Endothelial cell (in vitro differentiated cells): ENCODE data around the gene EIF3D. TPM values are rescaled to one million over a fixed set of nuclear protein-coding genes. Genes with fewer than 3 reads are reported as not detected.

ENCODE experiments used
- DNase-seq: peaks from one replicate; pipeline ENCODE4 v3.0.0; 2021; ENCODE audit warnings: low spot score
- H3K27ac Mint-ChIP-seq: one replicate; pipeline ENCODE4 v1.8.0; 2021; ENCODE audit warnings: mixed read lengths, inconsistent platforms; ENCODE audit not compliant: unreplicated experiment
- H3K27me3 Mint-ChIP-seq: one replicate; pipeline ENCODE4 v1.8.0; 2021; ENCODE audit warnings: mild to moderate bottlenecking, moderate library complexity, mixed read lengths, inconsistent platforms; ENCODE audit not compliant: unreplicated experiment
- H3K36me3 Mint-ChIP-seq: one replicate; pipeline ENCODE4 v1.8.0; 2021; ENCODE audit warnings: mild to moderate bottlenecking, low read depth, mixed read lengths, inconsistent platforms; ENCODE audit not compliant: unreplicated experiment
- H3K4me1 Mint-ChIP-seq: one replicate; pipeline ENCODE4 v1.8.0; 2021; ENCODE audit warnings: mild to moderate bottlenecking, mixed read lengths, inconsistent platforms; ENCODE audit not compliant: unreplicated experiment
- H3K4me3 Mint-ChIP-seq: one replicate; pipeline ENCODE4 v1.8.0; 2021; ENCODE audit warnings: mild to moderate bottlenecking, mixed read lengths, inconsistent platforms; ENCODE audit not compliant: unreplicated experiment
- H3K9me3 Mint-ChIP-seq: one replicate; pipeline ENCODE4 v1.8.0; 2021; ENCODE audit warnings: mixed read lengths, inconsistent platforms; ENCODE audit not compliant: unreplicated experiment
- total RNA-seq: library from RNA; stranded (reverse); fragmentation: NEBNext Ultra II Directional; extraction: Animal tissue kit (Norgen Biotek cat#: 25700); gene quantifications from one replicate; pipeline ENCODE4 v1.2.1, GENCODE V29; 2021; ENCODE audit not compliant: unreplicated experiment
- TF ChIP-seq, protein P1 (sequence below): fragments of 200-600 bp; sonication (generic); IDR thresholded peaks from one replicate; pipeline ENCODE4 v1.5.0; 2021; ENCODE audit warnings: antibody characterized with exemption; ENCODE audit not compliant: unreplicated experiment

EIF3D gene
- total RNA-seq, 1 donor from 2014 or later, result 189 TPM

DNA sequence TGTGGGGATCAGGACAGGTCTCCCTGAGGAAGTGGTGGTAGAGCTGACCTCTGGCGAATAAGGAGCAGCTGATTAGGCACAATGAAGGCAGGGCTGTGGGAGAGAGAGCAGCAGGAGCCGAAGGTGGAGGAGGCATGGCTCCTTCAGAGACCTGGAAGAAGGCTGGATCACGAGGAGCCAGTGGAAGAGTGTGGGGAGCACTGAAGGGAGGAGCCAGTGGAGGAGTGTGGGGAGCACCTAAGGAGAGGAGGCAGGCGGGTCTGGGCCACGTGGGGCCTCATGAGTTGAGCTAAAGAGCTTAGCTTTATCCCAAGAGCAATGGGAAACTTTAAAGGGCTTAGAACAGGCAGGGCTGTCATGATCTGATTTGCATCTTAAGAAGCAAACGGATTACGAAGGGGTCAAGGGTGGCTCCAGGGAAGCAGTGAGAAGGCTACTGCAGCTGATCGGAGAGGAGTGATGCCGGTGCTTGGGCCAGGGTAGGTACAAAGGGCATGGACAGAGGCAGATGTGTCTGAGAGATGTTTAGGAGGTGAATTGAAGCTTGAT is 44.9 kb upstream of the EIF3D start:
- Mint-ChIP-seq H3K36me3 (no peaks in the 10 kb centered on the region), H3K4me1 (peaks cover 5% of the 10 kb centered on the region), H3K9me3 (no peaks in the 10 kb centered on the region), H3K27me3 (no peaks in the 10 kb centered on the region), H3K4me3 (no peak overlapping the region), H3K27ac (no peak overlapping the region)
- TF ChIP-seq, protein P1, sequence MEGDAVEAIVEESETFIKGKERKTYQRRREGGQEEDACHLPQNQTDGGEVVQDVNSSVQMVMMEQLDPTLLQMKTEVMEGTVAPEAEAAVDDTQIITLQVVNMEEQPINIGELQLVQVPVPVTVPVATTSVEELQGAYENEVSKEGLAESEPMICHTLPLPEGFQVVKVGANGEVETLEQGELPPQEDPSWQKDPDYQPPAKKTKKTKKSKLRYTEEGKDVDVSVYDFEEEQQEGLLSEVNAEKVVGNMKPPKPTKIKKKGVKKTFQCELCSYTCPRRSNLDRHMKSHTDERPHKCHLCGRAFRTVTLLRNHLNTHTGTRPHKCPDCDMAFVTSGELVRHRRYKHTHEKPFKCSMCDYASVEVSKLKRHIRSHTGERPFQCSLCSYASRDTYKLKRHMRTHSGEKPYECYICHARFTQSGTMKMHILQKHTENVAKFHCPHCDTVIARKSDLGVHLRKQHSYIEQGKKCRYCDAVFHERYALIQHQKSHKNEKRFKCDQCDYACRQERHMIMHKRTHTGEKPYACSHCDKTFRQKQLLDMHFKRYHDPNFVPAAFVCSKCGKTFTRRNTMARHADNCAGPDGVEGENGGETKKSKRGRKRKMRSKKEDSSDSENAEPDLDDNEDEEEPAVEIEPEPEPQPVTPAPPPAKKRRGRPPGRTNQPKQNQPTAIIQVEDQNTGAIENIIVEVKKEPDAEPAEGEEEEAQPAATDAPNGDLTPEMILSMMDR, result no peak
- DNase-seq, result no peak

DNA sequence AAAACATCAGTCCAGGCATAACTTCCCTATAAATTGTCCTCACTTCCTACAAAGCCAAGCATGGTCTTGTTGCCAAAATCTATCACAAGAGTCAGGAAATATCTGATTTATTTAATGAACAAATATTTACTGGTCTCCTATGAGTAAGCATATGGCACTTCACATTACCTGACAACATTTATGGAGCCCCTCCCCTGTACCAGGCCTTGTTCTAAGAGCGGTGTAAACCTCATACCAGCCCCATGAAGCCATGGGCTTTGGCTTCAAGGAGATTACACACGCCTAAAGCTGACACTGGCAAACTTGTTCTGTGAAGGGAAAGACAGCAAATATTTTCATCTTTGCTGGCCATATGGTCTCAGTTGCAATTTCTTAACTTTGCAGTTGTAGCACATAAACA is 43.0 kb upstream of the EIF3D start:
- TF ChIP-seq, protein P1, result no peak
- Mint-ChIP-seq H3K9me3 (no peaks in the 10 kb centered on the region), H3K27ac (no peak overlapping the region), H3K4me1 (peaks cover 5% of the 10 kb centered on the region), H3K27me3 (no peaks in the 10 kb centered on the region), H3K36me3 (no peaks in the 10 kb centered on the region), H3K4me3 (no peak overlapping the region)
- DNase-seq, result no peak

DNA sequence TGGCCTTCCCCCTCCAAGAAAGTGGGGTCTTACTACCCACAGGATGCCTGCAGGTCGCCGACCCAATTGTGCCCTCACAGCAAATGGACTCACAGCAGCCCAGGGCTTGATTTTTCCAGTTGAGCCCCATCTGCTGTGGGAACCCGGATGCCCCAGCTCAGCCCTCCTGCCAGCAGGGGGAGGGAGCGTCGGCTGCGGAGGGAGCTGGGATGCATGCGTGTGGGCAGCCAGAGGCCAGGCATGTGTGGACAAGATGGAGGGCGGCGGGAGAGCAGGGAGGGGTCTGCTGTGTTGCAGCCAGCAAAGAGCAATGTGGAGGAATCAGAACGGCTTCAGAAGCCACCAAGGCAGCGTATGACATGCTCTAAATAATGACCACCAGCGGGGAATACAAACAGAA is 41.0 kb upstream of the EIF3D start:
- no peak overlapping the region for H3K4me3 Mint-ChIP-seq
- no peak overlapping the region for H3K27ac Mint-ChIP-seq
- no peaks in the 10 kb centered on the region for H3K36me3 Mint-ChIP-seq
- H3K4me1 Mint-ChIP-seq, result peaks cover 5% of the 10 kb centered on the region
- TF ChIP-seq, protein P1, result peak; percentile 18
- no peaks in the 10 kb centered on the region for H3K9me3 Mint-ChIP-seq
- no peaks in the 10 kb centered on the region for H3K27me3 Mint-ChIP-seq
- DNase-seq, result peak; percentile 50

DNA sequence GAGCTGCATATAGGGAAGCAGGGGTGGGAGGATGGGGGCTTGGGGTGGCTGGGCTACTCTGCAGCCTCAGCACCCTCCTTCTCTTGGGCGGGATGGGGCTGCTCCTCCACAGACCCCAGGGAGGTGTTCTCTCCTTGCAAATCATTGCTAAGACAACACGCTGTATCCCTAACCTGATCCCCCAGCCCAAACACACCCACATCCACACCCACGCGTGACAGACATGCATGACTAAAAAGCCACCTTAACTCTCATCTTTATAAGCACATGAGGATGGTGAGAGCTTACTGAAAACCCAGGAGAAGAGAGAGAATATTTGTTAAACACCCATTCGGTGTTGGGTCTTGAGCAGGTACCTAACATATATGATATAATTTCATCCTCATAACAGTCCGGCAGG is 39.9 kb upstream of the EIF3D start:
- peaks cover 5% of the 10 kb centered on the region for H3K4me1 Mint-ChIP-seq
- H3K9me3 Mint-ChIP-seq, result no peaks in the 10 kb centered on the region
- H3K27me3 Mint-ChIP-seq, result peaks cover 2% of the 10 kb centered on the region
- no peak overlapping the region for H3K27ac Mint-ChIP-seq
- no peaks in the 10 kb centered on the region for H3K36me3 Mint-ChIP-seq
- no peak for DNase-seq
- no peak overlapping the region for H3K4me3 Mint-ChIP-seq
- TF ChIP-seq, protein P1, result no peak

DNA sequence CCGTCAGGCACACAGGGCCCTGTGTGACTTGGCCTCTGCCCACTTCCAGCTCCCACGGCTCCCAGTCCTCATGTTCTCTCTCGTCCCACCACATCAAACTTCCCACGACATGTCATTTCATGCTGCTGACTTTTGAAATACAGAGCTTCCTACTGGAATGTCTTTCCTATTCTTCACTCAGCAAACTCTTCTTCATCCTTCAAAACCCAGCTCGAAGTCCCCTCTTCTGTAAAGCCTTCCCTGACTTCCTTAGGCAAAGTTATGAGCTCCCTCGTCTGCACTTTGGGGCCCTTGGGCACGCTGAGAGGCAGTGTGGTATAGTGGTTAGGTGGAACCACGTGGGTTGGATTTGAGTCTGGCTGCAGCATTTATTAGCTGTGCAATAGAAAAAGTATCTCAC is 37.8 kb upstream of the EIF3D start:
- Mint-ChIP-seq H3K27me3 (peaks cover 2% of the 10 kb centered on the region), H3K27ac (peak overlapping the region; percentile 57), H3K36me3 (no peaks in the 10 kb centered on the region), H3K9me3 (no peaks in the 10 kb centered on the region), H3K4me3 (no peak overlapping the region), H3K4me1 (peaks cover 12% of the 10 kb centered on the region)
- TF ChIP-seq, protein P1, result no peak
- no peak for DNase-seq
